ENCODE data around the gene ZDHHC11. TPM values are rescaled to one million over a fixed set of nuclear protein-coding genes. Genes with fewer than 3 reads are reported as not detected.
A peak's percentile ranks its signal among the peaks of the same experiment; 100 is the strongest.

The ZDHHC11 gene
- total RNA-seq, 4 donors from 2014 or later, result 0.54 to 5.3 (median 2.8) TPM

GRCh38 chr5:891837-892393, 41.1 kb upstream of the ZDHHC11 start:
- Histone ChIP-seq H3K27me3 (no peaks in the 10 kb centered on the region), H3K27ac (peak overlapping the region in 2 of 3 donors; percentile 60 to 74), H3K36me3 (peaks cover 14 to 26% of the 10 kb centered on the region in 2 donors), H3K9me3 (no peaks in the 10 kb centered on the region), H3K4me3 (replicated peaks in 1 of 3) (peak overlapping the region; percentile 65 to 95 (median 76)), H3K4me1 (peaks cover 13 to 15% of the 10 kb centered on the region in 2 donors)
- 18 to 25% methylated on average over 18 to 22 of the region's 25 CpGs for WGBS, 2 donors
- intact Hi-C loops (cut with DNase I), result no loop called here
- DNase-seq, result peak; percentile 12 to 27
- TF ChIP-seq POLR2A (IDR thresholded peaks at IDR 0.05) (no peak), CTCF (IDR thresholded peaks at IDR 0.05) (no peak)

GRCh38 chr5:891117-891836, 40.5 kb upstream of the ZDHHC11 start:
- peaks cover 20 to 32% of the 10 kb centered on the region in 2 donors for H3K36me3 ChIP-seq
- H3K27me3 ChIP-seq, result no peaks in the 10 kb centered on the region
- no peak overlapping the region for H3K27ac ChIP-seq
- intact Hi-C loops (cut with DNase I), result no loop called here
- TF ChIP-seq POLR2A (IDR thresholded peaks at IDR 0.05) (no peak), CTCF (IDR thresholded peaks at IDR 0.05) (no peak)
- peak overlapping the region in 1 of 3 donors; percentile 95 for H3K4me3 ChIP-seq (replicated peaks in 1 of 3)
- DNase-seq, result no peak
- WGBS, 2 donors, result 88 to 89% methylated on average over 34 of the region's 34 CpGs
- no peaks in the 10 kb centered on the region for H3K9me3 ChIP-seq
- H3K4me1 ChIP-seq, result peaks cover 13 to 15% of the 10 kb centered on the region in 2 donors

DNA sequence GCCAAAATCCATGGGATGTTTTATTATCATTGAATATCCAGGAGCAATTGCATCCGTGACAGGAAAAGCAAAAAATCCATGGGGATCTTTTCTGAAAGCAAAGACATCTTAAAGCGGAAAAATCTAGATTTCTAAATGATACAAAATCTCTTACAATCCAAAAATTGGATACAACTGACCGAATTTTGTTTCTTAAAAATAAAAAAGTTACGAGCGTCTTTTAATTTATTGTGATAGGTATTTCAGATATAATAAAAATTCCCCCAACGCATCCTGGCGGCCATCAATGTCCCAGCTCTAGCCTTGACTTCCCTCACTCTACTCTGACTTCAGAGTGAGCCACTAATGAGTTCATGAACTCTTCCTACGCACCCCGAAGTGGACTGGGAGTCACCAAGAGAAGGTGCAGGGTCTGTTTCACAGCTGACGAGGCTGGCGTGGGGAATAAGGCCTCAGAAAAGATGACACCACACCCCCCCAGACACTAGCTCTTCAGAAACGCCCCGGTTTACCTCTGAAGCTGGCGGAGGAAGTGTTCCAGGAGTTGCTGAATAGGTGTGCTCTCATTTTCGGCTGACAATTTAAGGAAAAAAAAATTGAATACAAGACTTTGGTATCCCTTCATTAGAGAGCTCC, 38.4 kb upstream of the ZDHHC11 start:
- Histone ChIP-seq H3K4me1 (peaks cover 13 to 15% of the 10 kb centered on the region in 2 donors), H3K4me3 (replicated peaks in 1 of 3) (no peak overlapping the region), H3K27ac (no peak overlapping the region), H3K9me3 (no peaks in the 10 kb centered on the region), H3K27me3 (no peaks in the 10 kb centered on the region), H3K36me3 (peaks cover 32 to 48% of the 10 kb centered on the region in 2 donors)
- TF ChIP-seq CTCF (IDR thresholded peaks at IDR 0.05) (no peak), POLR2A (IDR thresholded peaks at IDR 0.05) (no peak)
- 95 to 98% methylated on average over 15 of the region's 15 CpGs for WGBS, 2 donors
- no peak for DNase-seq
- intact Hi-C loops (cut with DNase I), result no loop called here

- Histone ChIP-seq H3K4me1 (peaks cover 13 to 15% of the 10 kb centered on the region in 2 donors), H3K9me3 (no peaks in the 10 kb centered on the region), H3K4me3 (replicated peaks in 1 of 3) (no peak overlapping the region), H3K27me3 (no peaks in the 10 kb centered on the region), H3K36me3 (peaks cover 36 to 54% of the 10 kb centered on the region in 2 donors), H3K27ac (no peak overlapping the region)
- 94 to 96% methylated on average over 11 of the region's 11 CpGs for WGBS, 2 donors
- no peak for DNase-seq
- TF ChIP-seq POLR2A (IDR thresholded peaks at IDR 0.05) (no peak), CTCF (IDR thresholded peaks at IDR 0.05) (no peak)
- intact Hi-C loops (cut with DNase I), result no loop called here
These were observed 37.9 kb upstream of the ZDHHC11 start for GRCh38 chr5:888638-889035.
